BJ (cell line): Measurements from ENCODE around the gene MFAP5. TPM values are rescaled to one million over a fixed set of nuclear protein-coding genes. Genes with fewer than 3 reads are reported as not detected.
A peak's percentile ranks its signal among the peaks of the same experiment; 100 is the strongest.
"Not testable (repeated sequence)": the region's sequence is repeated elsewhere in the genome, so short reads cannot be mapped to it uniquely, and the experiment has no call there.

Experiments
- CTCF ChIA-PET: fragments of 350-600 bp; formaldehyde crosslinking; extraction: SDS; loops from one replicate; lab custom pipeline; 2021; ENCODE audit warnings: antibody characterized with exemption, inconsistent platforms; lab: Yijun Ruan, JAX
- POLR2A ChIA-PET: fragments of 300-600 bp; sonication (Branson Sonifier 250); formaldehyde crosslinking; extraction: SDS; loops from one replicate; lab custom pipeline; 2021; ENCODE audit warnings: antibody characterized with exemption; lab: Charles Lee
- DNase-seq: peaks from one replicate; pipeline ENCODE4 v3.0.0-alpha.2; 2011; ENCODE audit warnings: low read depth
- H3K27me3 ChIP-seq: 2 replicates; pipeline ENCODE4 v1.6.0; 2011; ENCODE audit warnings: low read length; ENCODE audit not compliant: control insufficient read depth, insufficient read depth
- H3K36me3 ChIP-seq: 2 replicates; pipeline ENCODE4 v1.5.1; 2011; ENCODE audit warnings: low read length; ENCODE audit not compliant: control insufficient read depth, insufficient read depth
- H3K4me3 ChIP-seq: 2 replicates; pipeline ENCODE4 v1.5.1; 2011; ENCODE audit warnings: low read depth, mild to moderate bottlenecking, control low read depth, low read length
- polyA plus RNA-seq: library from polyadenylated mRNA; depleted of rRNA; stranded (reverse); fragments of >200 nt; gene quantifications from 2 replicates; pipeline ENCODE4 v1.2.3, GENCODE V29; 2011
- TF ChIP-seq, protein P1 (sequence below): IDR thresholded peaks from 2 replicates; pipeline ENCODE4 v1.5.1; 2011; ENCODE audit warnings: low read depth, mild to moderate bottlenecking, control low read depth, inconsistent platforms, low read length, moderate library complexity; ENCODE audit not compliant: insufficient read depth

Gene MFAP5
- polyA plus RNA-seq, 1 experiment, result 172 TPM

DNA sequence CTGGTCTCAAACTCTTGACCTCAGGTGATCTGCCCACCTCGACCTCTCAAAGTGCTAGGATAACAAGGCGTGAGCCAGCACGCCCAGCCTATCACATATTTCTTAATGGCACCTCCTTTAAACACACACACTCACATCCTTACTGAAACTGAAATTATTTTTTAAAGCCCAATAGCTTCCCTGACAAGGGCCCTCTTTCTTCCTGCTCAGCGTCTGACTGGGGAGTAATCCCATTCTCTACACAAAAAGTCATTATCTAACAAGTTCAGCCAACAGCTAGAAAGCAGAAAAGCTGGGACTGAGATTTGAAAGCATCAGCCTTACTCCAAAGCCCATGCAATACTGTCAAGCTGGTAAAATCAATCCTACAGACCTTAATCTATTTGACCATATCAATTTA is 40.0 kb downstream of the MFAP5 start:
- Histone ChIP-seq H3K27me3 (no peaks in the 10 kb centered on the region), H3K36me3 (no peaks in the 10 kb centered on the region), H3K4me3 (no peak overlapping the region)
- POLR2A ChIA-PET, result no interaction called here
- TF ChIP-seq, protein P1, sequence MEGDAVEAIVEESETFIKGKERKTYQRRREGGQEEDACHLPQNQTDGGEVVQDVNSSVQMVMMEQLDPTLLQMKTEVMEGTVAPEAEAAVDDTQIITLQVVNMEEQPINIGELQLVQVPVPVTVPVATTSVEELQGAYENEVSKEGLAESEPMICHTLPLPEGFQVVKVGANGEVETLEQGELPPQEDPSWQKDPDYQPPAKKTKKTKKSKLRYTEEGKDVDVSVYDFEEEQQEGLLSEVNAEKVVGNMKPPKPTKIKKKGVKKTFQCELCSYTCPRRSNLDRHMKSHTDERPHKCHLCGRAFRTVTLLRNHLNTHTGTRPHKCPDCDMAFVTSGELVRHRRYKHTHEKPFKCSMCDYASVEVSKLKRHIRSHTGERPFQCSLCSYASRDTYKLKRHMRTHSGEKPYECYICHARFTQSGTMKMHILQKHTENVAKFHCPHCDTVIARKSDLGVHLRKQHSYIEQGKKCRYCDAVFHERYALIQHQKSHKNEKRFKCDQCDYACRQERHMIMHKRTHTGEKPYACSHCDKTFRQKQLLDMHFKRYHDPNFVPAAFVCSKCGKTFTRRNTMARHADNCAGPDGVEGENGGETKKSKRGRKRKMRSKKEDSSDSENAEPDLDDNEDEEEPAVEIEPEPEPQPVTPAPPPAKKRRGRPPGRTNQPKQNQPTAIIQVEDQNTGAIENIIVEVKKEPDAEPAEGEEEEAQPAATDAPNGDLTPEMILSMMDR, result no peak
- DNase-seq, result no peak
- CTCF ChIA-PET, result interaction anchor here (0.7 to 1.3 kb wide), 2 partner anchors 13 to 78 kb away, joined by 3 to 6 read pairs; no protein-coding TSS in a partner anchor

DNA sequence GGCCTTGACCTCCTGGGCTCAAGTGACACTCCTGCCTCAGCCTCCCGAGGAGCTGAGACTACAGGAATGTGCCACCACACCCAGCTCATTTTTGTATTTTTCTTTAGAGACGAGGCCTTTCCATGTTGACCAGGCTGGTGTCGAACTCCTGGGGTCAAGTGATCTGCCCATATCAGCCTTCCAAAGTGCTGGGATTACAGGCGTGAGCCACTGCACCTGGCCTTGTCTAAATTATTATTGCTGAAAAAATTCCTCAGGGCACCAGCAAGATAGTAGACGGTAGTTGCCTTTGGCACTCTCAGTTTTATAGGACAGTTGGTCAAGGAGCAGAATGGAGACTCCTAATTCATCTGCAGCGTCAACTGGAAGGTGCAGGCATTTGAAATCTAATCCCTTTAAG is 47.4 kb downstream of the MFAP5 start:
- Histone ChIP-seq H3K27me3 (no peaks in the 10 kb centered on the region), H3K4me3 (no peak overlapping the region), H3K36me3 (no peaks in the 10 kb centered on the region)
- TF ChIP-seq, protein P1, result no peak
- POLR2A ChIA-PET, result no interaction called here
- CTCF ChIA-PET, result interaction anchor here (0.7 kb wide), 1 partner anchor 1149 kb away, joined by 5 read pairs; no protein-coding TSS in a partner anchor
- no peak for DNase-seq

DNA sequence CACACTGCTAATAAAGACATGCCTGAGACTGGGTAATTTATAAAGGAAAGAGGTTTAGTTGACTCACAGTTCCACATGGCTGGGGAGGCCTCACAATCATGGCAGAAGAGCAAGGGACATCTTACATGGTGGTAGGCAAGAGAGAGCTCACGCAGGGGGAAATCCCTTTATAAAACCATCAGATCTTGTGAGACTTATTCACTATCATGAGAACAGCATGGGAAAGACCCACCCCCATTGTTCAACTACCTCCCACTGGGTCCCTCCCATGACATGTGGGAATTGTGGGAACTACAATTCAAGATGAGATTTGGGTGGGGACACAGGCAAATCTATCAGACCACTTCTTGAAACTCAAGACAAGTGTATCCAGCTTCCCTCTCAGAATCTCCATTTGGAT is 48.7 kb downstream of the MFAP5 start:
- H3K4me3 ChIP-seq, DNase-seq, H3K36me3 ChIP-seq, H3K27me3 ChIP-seq, CTCF ChIA-PET, POLR2A ChIA-PET: not testable (repeated sequence)

DNA sequence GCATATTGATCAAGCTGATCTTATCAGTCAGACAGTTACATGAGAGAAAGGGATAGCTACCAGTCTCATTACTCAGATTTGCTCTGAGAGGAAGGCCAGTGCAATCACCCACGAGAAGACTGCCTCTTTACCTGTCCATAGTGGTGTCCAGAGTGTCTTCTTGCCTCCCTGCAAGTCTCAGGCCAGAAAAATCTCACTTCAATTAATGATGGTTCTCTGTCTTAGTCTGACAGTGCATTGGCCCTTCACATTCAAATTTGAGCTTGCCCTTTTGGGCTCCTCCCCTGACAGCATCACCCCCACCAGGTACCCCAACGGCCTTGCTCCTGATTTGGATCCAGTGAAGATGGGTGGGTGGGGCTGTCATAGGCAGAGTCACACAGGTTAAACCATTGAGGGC is 50.0 kb downstream of the MFAP5 start, which contains the start of gene AICDA:
Gene AICDA, minus strand, starts transcription at position 231 of the 400 bp plus-strand sequence. Its CDS starts 92 bp downstream, at position 139.
- H3K4me3 ChIP-seq, result no peak within 1 kb of the TSS
- TF ChIP-seq, protein P1, result no peak
- CTCF ChIA-PET, result interaction anchor here (0.8 to 1.0 kb wide), 2 partner anchors 47 to 68 kb away, joined by 3 to 6 read pairs; no protein-coding TSS in a partner anchor
- POLR2A ChIA-PET, result no interaction called here
- no peaks in the 10 kb centered on the region for H3K36me3 ChIP-seq
- H3K27me3 ChIP-seq, result no peaks in the 10 kb centered on the region
- DNase-seq, result no peak

DNA sequence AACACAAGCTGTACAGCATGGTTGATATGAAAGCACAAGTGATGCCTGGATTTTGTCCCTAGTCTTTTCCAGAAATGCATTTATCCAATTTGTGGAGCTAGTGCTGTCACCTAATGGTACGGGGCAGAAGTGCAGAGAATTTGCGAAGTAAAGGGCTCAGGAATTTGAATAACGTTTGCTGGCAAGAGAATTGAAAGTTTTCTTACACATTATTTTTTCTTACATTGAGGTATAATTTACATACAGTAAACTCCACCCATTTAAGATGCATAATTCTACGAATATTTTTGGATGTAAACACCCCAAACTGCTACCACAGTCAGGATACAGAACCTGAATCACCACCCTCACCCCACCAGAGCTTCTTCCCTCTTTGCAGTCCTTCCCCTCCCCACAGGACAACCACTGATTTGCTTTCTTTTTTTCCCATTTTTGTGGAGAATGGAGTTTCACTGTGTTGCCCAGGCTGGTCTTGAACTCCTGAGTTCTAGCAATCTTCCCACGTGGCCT is 53.5 kb downstream of the MFAP5 start:
- POLR2A ChIA-PET, result no interaction called here
- Histone ChIP-seq H3K4me3 (no peak overlapping the region), H3K27me3 (no peaks in the 10 kb centered on the region), H3K36me3 (no peaks in the 10 kb centered on the region)
- TF ChIP-seq, protein P1, result peak; percentile 85
- no peak for DNase-seq
- CTCF ChIA-PET, result interaction anchor here (0.7 to 3.3 kb wide), 15 partner anchors 9 to 214 kb away, joined by 3 to 32 read pairs (median 4); no protein-coding TSS in a partner anchor

DNA sequence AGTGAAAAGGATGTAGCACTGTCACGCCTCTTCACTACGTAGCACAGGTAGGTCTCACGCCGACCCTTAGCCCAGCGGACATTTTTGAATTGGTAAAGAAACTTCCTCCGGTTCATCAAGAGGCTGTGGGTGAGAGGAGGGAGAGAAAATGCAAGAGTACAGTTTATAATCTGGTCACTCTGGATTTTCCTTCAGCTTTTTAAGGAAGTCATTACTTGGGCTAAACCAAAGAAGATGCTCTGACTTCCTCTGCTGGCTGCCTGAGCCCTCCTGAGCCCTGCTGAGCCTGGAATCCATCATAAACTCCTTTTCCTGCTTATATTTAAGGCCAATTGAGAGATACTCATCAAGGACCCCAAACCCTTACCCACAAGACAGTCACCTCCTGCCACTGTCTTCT is 55.7 kb downstream of the MFAP5 start:
- no peak overlapping the region for H3K4me3 ChIP-seq
- no peak for DNase-seq
- CTCF ChIA-PET, result interaction anchor here (1.5 kb wide), 1 partner anchor 62 kb away, joined by 7 read pairs; no protein-coding TSS in a partner anchor
- H3K36me3 ChIP-seq, result no peaks in the 10 kb centered on the region
- TF ChIP-seq, protein P1, result no peak
- POLR2A ChIA-PET, result no interaction called here
- no peaks in the 10 kb centered on the region for H3K27me3 ChIP-seq
